ENCODE results near the gene OR2M2. TPM values are rescaled to one million over a fixed set of nuclear protein-coding genes. Genes with fewer than 3 reads are reported as not detected.

OR2M2 gene
- polyA plus RNA-seq, 1 donor: not detected

Other genes with a start within 250 kb of the OR2M2 start
- not detected for gene OR2AJ1, start 249.9 kb upstream of the OR2M2 start, polyA plus RNA-seq (ENCODE audit: insufficient read length)
- not detected for gene OR2L8, start 226.0 kb upstream of the OR2M2 start, polyA plus RNA-seq (ENCODE audit: insufficient read length)
- not detected for gene OR2AK2, start 209.6 kb upstream of the OR2M2 start, polyA plus RNA-seq (ENCODE audit: insufficient read length)
- not detected for gene OR2L5, start 161.2 kb upstream of the OR2M2 start, polyA plus RNA-seq (ENCODE audit: insufficient read length)
- 0.06 TPM for gene OR2L2, start 144.8 kb upstream of the OR2M2 start, polyA plus RNA-seq (ENCODE audit: insufficient read length)
- gene OR2L3, start 128.0 kb upstream of the OR2M2 start, polyA plus RNA-seq (ENCODE audit: insufficient read length): not detected
- not detected for gene OR2L13, start 79.6 kb upstream of the OR2M2 start, polyA plus RNA-seq (ENCODE audit: insufficient read length)
- not detected for gene OR2M5, start 29.7 kb upstream of the OR2M2 start, polyA plus RNA-seq (ENCODE audit: insufficient read length)
- 0.01 TPM for gene OR2M3, start 22.4 kb downstream of the OR2M2 start, polyA plus RNA-seq (ENCODE audit: insufficient read length)
- 0.05 TPM for gene OR2M4, start 56.6 kb downstream of the OR2M2 start, polyA plus RNA-seq (ENCODE audit: insufficient read length)
- gene OR2T33, start 103.2 kb downstream of the OR2M2 start, polyA plus RNA-seq (ENCODE audit: insufficient read length): not detected
- not detected for gene OR2T12, start 128.6 kb downstream of the OR2M2 start, polyA plus RNA-seq (ENCODE audit: insufficient read length)
- not detected for gene OR2M7, start 149.7 kb downstream of the OR2M2 start, polyA plus RNA-seq (ENCODE audit: insufficient read length)
- gene OR14C36, start 174.0 kb downstream of the OR2M2 start, polyA plus RNA-seq (ENCODE audit: insufficient read length): not detected
- not detected for gene OR2T4, start 186.8 kb downstream of the OR2M2 start, polyA plus RNA-seq (ENCODE audit: insufficient read length)
- not detected for gene OR2T6, start 200.9 kb downstream of the OR2M2 start, polyA plus RNA-seq (ENCODE audit: insufficient read length)
- not detected for gene OR2T1, start 228.2 kb downstream of the OR2M2 start, polyA plus RNA-seq (ENCODE audit: insufficient read length)